Nephron (organoid): ENCODE data around the gene TFAP2E.
A peak's percentile ranks its signal among the peaks of the same experiment; 100 is the strongest.

ENCODE experiments used
- H3K27ac Mint-ChIP-seq, 3 experiments: 2 replicates each; pipeline ENCODE4 v1.8.0; 2020; ENCODE audit warnings: mixed read lengths in 3 of 3, mild to moderate bottlenecking in 2 of 3, moderate library complexity in 1 of 3
- H3K27me3 Mint-ChIP-seq: 2 replicates; pipeline ENCODE4 v1.8.0; 2021; ENCODE audit warnings: low read depth, mild to moderate bottlenecking, moderate library complexity, mixed read lengths
- H3K36me3 Mint-ChIP-seq: 2 replicates; pipeline ENCODE4 v1.8.0; 2020; ENCODE audit warnings: low read depth, mixed read lengths
- H3K4me1 Mint-ChIP-seq: 2 replicates; pipeline ENCODE4 v1.8.0; 2020; ENCODE audit warnings: mixed read lengths
- H3K4me3 Mint-ChIP-seq, 3 experiments: 2 replicates each; pipeline ENCODE4 v1.8.0; 2020; ENCODE audit warnings: mild to moderate bottlenecking in 3 of 3, mixed read lengths in 3 of 3, moderate library complexity in 2 of 3
- H3K9me3 Mint-ChIP-seq: 2 replicates; pipeline ENCODE4 v1.8.0; 2020; ENCODE audit warnings: mixed read lengths
- TF ChIP-seq, protein P1 (sequence below), 3 experiments: fragments of 200-600 bp; sonication (generic); IDR thresholded peaks; one replicate each; pipeline ENCODE4 v1.5.0; 2021; ENCODE audit warnings: antibody characterized with exemption in 3 of 3; ENCODE audit not compliant: unreplicated experiment in 3 of 3

Gene TFAP2E

DNA sequence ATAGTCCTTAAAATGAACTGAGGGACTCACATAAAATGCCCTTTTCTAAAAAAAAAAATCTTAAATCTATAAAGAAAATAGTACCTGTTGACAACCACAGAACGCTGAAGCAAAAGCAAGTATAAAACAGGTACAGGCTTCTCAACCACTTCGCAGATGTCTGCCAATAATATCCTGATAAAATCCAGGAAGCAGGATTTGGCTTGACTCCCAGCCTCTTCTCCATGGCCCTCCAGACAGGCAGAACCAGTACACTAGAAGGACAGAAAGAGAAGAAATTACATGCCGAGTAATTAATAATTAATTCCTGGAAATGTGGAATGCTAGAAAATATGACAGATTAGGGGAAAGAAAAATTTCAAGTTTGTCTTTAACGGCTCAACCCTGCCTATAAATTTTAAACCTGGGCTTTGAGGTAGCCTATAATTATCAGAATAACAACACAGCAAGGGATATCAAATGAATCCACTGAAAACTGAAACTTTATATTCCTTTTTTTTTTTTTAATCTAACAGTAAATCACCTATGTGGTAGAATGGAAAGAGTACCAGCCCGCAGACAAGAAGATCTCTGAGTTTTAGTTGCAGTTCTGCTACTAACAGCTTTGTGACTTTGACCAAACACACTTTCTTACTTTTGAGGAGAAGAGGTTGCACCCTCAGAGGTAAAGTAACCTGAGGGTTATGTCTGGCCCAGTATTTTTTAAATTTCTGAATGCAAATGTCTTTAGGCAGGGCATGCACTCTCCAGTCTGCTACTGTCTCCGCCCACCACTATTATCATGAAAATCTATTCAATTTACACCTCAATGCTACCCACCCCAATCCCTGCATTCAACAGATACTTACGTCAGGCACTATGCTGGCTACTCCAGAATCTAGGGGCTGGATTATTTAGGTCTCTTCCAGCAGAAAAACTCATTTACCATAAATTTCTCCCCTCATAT lies 18.6 kb upstream of the TFAP2E start:
- peak overlapping the region; percentile 31 to 77 (median 69) for H3K27ac Mint-ChIP-seq

DNA sequence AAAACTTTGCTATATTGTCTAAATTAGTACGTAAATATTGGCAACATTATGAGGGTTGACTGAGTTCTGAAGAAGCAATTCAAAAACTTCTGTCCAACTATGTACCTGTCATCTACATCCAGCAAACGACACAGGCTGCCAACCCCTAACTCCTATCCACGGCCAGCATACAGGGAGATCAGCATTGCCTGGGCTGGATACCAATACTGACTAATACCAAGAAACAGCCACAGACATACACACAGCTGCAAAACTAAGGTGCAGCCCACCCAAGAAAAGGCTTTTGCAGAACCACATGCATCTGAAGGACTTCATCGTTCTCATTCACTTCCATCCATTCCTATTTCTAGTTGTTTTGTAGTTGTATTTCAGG lies 17.9 kb upstream of the TFAP2E start:
- Mint-ChIP-seq H3K36me3 (peaks cover 21% of the 10 kb centered on the region), H3K4me1 (peaks cover 42% of the 10 kb centered on the region), H3K27ac (peak overlapping the region; percentile 31 to 77 (median 32)), H3K4me3 (peak overlapping the region; percentile 98 to 100 (median 99)), H3K27me3 (no peaks in the 10 kb centered on the region), H3K9me3 (no peaks in the 10 kb centered on the region)
- TF ChIP-seq, protein P1, sequence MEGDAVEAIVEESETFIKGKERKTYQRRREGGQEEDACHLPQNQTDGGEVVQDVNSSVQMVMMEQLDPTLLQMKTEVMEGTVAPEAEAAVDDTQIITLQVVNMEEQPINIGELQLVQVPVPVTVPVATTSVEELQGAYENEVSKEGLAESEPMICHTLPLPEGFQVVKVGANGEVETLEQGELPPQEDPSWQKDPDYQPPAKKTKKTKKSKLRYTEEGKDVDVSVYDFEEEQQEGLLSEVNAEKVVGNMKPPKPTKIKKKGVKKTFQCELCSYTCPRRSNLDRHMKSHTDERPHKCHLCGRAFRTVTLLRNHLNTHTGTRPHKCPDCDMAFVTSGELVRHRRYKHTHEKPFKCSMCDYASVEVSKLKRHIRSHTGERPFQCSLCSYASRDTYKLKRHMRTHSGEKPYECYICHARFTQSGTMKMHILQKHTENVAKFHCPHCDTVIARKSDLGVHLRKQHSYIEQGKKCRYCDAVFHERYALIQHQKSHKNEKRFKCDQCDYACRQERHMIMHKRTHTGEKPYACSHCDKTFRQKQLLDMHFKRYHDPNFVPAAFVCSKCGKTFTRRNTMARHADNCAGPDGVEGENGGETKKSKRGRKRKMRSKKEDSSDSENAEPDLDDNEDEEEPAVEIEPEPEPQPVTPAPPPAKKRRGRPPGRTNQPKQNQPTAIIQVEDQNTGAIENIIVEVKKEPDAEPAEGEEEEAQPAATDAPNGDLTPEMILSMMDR (IDR thresholded peaks at IDR 0.05; ENCODE audit: unreplicated experiment in 3 of 3), result no peak

More for the DNA sequence above, 18.6 kb upstream of the TFAP2E start:
- H3K27me3 Mint-ChIP-seq, result no peaks in the 10 kb centered on the region
- TF ChIP-seq, protein P1 (IDR thresholded peaks at IDR 0.05; ENCODE audit: unreplicated experiment in 3 of 3), result no peak
- H3K4me1 Mint-ChIP-seq, result peaks cover 37% of the 10 kb centered on the region
- peak overlapping the region; percentile 98 to 100 (median 99) for H3K4me3 Mint-ChIP-seq
- no peaks in the 10 kb centered on the region for H3K9me3 Mint-ChIP-seq
- H3K36me3 Mint-ChIP-seq, result peaks cover 27% of the 10 kb centered on the region

- Mint-ChIP-seq H3K27ac (peak overlapping the region; percentile 31 to 77 (median 32)), H3K9me3 (no peaks in the 10 kb centered on the region), H3K4me3 (peak overlapping the region; percentile 98 to 100 (median 99)), H3K4me1 (peaks cover 42% of the 10 kb centered on the region), H3K27me3 (no peaks in the 10 kb centered on the region), H3K36me3 (peaks cover 21% of the 10 kb centered on the region)
- TF ChIP-seq, protein P1 (IDR thresholded peaks at IDR 0.05; ENCODE audit: unreplicated experiment in 3 of 3), result no peak
These were observed 17.3 kb upstream of the TFAP2E start for GRCh38 chr1:35555601-35556477.

- H3K27me3 Mint-ChIP-seq, result no peaks in the 10 kb centered on the region
- H3K36me3 Mint-ChIP-seq, result peaks cover 22% of the 10 kb centered on the region
- peak overlapping the region; percentile 98 to 100 (median 99) for H3K4me3 Mint-ChIP-seq
- H3K9me3 Mint-ChIP-seq, result no peaks in the 10 kb centered on the region
- H3K4me1 Mint-ChIP-seq, result peaks cover 47% of the 10 kb centered on the region
- TF ChIP-seq, protein P1 (IDR thresholded peaks at IDR 0.05; ENCODE audit: unreplicated experiment in 3 of 3), result no peak
- peak overlapping the region; percentile 31 to 77 (median 32) for H3K27ac Mint-ChIP-seq
These were observed 16.5 kb upstream of the TFAP2E start for GRCh38 chr1:35556484-35557117.

GRCh38 chr1:35557118-35557610 lies 15.9 kb upstream of the TFAP2E start, which contains the start of gene KIAA0319L:
KIAA0319L (minus strand) TSS chr1:35557403; CDS start chr1:35554491, 2,912 bp downstream.
- Mint-ChIP-seq H3K4me3 (peak within 1 kb of the TSS; percentile 98 to 100 (median 99)), H3K4me1 (peaks cover 48% of the 10 kb centered on the region), H3K9me3 (no peaks in the 10 kb centered on the region), H3K36me3 (peaks cover 21% of the 10 kb centered on the region), H3K27me3 (no peaks in the 10 kb centered on the region), H3K27ac (peak within 1 kb of the TSS; percentile 92 to 99 (median 95))
- TF ChIP-seq, protein P1 (IDR thresholded peaks at IDR 0.05; ENCODE audit: unreplicated experiment in 3 of 3), result no peak
